Right renal cortex interstitium (tissue), 3 donors: ENCODE measurements around the gene LEPR. TPM values are rescaled to one million over a fixed set of nuclear protein-coding genes. Genes with fewer than 3 reads are reported as not detected.

Experiments
- DNase-seq, 3 donors: peaks; one replicate each; pipeline ENCODE4 v3.0.0-alpha.2; 2013; ENCODE audit warnings: low read depth in 3 of 3, low spot score in 2 of 3
- polyA plus RNA-seq, 3 donors: library from polyadenylated mRNA; unstranded; fragments of 120-200 nt; gene quantifications; one replicate each; pipeline ENCODE4 v1.2.1, GENCODE V29; 2013; ENCODE audit not compliant: insufficient read length in 3 of 3

Gene LEPR
- polyA plus RNA-seq, 3 donors = 8.1 to 12.1 (median 10.9) TPM

GRCh38 chr1:65469889-65470340 is 49.4 kb downstream of the LEPR start:
- no peak for DNase-seq

Other genes starting within 250 kb of the LEPR start
- gene DNAJC6, start 111.1 kb upstream of the LEPR start, polyA plus RNA-seq = 1 to 10 TPM; 5.9 to 7.2 (median 6.8) TPM
- gene LEPROT, start within 50 bp of the LEPR start, polyA plus RNA-seq = 100 to 1,000 TPM; 148 to 181 (median 165) TPM